ENCODE results near the gene SERINC4.

DNA sequence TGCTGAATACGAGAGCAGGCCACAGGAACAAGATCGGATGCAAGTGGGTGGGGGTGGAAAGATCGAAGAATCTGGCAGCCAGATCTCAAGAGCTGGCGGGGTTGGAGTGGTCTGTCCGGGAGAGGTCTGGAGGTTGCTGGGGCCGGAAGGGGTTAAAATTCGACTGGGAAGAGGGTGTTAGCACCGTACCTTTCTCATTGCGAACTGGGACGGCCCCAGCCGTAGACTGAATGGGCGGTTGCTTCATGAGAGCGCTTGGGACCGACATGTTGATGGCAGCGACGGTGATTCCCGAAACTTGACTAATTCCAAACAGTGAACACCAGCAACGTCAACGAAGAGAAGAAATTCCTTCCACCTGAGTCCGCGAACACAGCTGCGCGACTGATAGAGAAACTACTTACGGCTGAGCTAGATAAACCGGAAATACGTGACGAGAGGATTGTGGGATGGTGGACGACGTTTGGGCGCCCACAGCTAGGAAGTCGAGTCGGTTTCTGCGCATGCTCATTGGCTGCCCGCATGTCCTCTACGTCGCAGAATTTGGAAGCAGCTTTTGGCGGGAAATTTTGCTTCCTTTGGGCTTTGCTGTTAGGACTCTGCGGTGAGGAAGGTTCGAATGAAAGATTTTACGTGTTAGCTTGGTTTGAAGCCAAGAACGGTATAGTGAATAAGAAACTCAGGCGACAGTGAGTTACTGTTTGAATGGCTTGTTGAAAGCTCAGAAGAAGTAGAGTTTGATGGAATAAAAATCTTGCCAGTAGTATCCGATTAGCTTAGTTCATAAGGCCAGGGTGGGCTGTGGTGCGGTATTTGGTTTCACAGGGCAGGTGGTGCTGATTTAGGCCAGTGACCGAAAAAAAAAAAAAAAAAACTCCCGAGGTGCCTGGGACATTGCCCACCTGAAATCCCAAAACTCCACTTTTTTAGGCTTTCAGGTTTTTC is 24.6 kb upstream of the SERINC4 start, which contains the start of gene MFAP1:
- TF ChIP-seq, protein P1, sequence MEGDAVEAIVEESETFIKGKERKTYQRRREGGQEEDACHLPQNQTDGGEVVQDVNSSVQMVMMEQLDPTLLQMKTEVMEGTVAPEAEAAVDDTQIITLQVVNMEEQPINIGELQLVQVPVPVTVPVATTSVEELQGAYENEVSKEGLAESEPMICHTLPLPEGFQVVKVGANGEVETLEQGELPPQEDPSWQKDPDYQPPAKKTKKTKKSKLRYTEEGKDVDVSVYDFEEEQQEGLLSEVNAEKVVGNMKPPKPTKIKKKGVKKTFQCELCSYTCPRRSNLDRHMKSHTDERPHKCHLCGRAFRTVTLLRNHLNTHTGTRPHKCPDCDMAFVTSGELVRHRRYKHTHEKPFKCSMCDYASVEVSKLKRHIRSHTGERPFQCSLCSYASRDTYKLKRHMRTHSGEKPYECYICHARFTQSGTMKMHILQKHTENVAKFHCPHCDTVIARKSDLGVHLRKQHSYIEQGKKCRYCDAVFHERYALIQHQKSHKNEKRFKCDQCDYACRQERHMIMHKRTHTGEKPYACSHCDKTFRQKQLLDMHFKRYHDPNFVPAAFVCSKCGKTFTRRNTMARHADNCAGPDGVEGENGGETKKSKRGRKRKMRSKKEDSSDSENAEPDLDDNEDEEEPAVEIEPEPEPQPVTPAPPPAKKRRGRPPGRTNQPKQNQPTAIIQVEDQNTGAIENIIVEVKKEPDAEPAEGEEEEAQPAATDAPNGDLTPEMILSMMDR (IDR thresholded peaks at IDR 0.05) = no peak
- TF ChIP-seq POLR2AphosphoS5 (IDR thresholded peaks at IDR 0.05) (peak; percentile 92 to 96 (median 95)), EP300 (IDR thresholded peaks at IDR 0.05) (peak in 1 of 4 donors; percentile 55)

All from sigmoid colon (tissue), 4 donors.